Liver (tissue), 9 donors: ENCODE measurements around the gene KIFC3. TPM values are rescaled to one million over a fixed set of nuclear protein-coding genes. Genes with fewer than 3 reads are reported as not detected.
"Not testable (repeated sequence)": the region's sequence is repeated elsewhere in the genome, so short reads cannot be mapped to it uniquely, and the experiment has no call there.

Experiments used
- DNase-seq: peaks from one replicate; pipeline ENCODE4 v3.0.0-alpha.2; 2017; ENCODE audit warnings: low spot score
- H3K27ac ChIP-seq, 2 donors: one replicate each; pipeline ENCODE4 v1.7.0; 2013; ENCODE audit warnings: inconsistent platforms in 2 of 2, low read length in 2 of 2, control low read depth in 1 of 2, low read depth in 1 of 2, mild to moderate bottlenecking in 1 of 2
- H3K27me3 ChIP-seq, 4 donors: one replicate each; pipeline versions ENCODE4 v1.6.1 to v1.7.0; 2013; ENCODE audit warnings: low read length in 3 of 4, inconsistent platforms in 1 of 4, mild to moderate bottlenecking in 1 of 4, moderate library complexity in 1 of 4; ENCODE audit not compliant: control insufficient read depth in 4 of 4, insufficient read depth in 4 of 4
- H3K36me3 ChIP-seq, 4 donors: one replicate each; pipeline versions ENCODE4 v1.6.1 to v1.7.0; 2013; ENCODE audit warnings: low read length in 3 of 4, mild to moderate bottlenecking in 3 of 4, low read depth in 1 of 4, moderate library complexity in 1 of 4; ENCODE audit not compliant: control insufficient read depth in 4 of 4, insufficient read depth in 3 of 4
- H3K4me1 ChIP-seq, 4 donors: one replicate each; pipeline versions ENCODE4 v1.6.1 to v1.7.0; 2013; ENCODE audit warnings: low read length in 3 of 4, mild to moderate bottlenecking in 3 of 4, moderate library complexity in 1 of 4; ENCODE audit not compliant: control insufficient read depth in 4 of 4, insufficient read depth in 4 of 4
- H3K4me3 ChIP-seq, 3 donors: one replicate each; pipeline versions ENCODE4 v1.6.1 to v1.7.0; 2013; ENCODE audit warnings: low read length in 3 of 3, control low read depth in 1 of 3, low read depth in 1 of 3, mild to moderate bottlenecking in 1 of 3
- H3K9ac ChIP-seq, 2 donors: one replicate each; pipeline ENCODE4 v1.7.0; 2013; ENCODE audit warnings: low read length in 2 of 2, mild to moderate bottlenecking in 2 of 2, moderate library complexity in 2 of 2, control low read depth in 1 of 2, low read depth in 1 of 2
- H3K9me3 ChIP-seq, 4 donors: one replicate each; pipeline versions ENCODE4 v1.6.1 to v1.7.0; 2013; ENCODE audit warnings: low read length in 3 of 4; ENCODE audit not compliant: control insufficient read depth in 4 of 4
- CTCF ChIP-seq: fragments of 150-350 bp; IDR thresholded peaks from 2 replicates; pipeline ENCODE4 v1.5.1; 2017; ENCODE audit warnings: improper control_type of control experiment, low read depth, low read length; ENCODE audit not compliant: missing input control
- EGR1 ChIP-seq, 2 donors: IDR thresholded peaks; 2 replicates each; pipeline ENCODE4 v1.6.1; 2016 to 2018; ENCODE audit warnings: antibody characterized with exemption in 2 of 2, low read depth in 2 of 2
- FOXA1 ChIP-seq: IDR thresholded peaks from 2 replicates; pipeline ENCODE4 v1.6.1; 2016; ENCODE audit warnings: antibody characterized with exemption
- FOXA2 ChIP-seq: IDR thresholded peaks from 2 replicates; pipeline ENCODE4 v1.6.1; 2016; ENCODE audit warnings: antibody characterized with exemption
- MAX ChIP-seq: IDR thresholded peaks from 2 replicates; pipeline ENCODE4 v1.6.1; 2016; ENCODE audit warnings: antibody characterized with exemption
- NR2F2 ChIP-seq: IDR thresholded peaks from 2 replicates; pipeline ENCODE4 v1.6.1; 2016; ENCODE audit warnings: antibody characterized with exemption
- SP1 ChIP-seq: IDR thresholded peaks from 2 replicates; pipeline ENCODE4 v1.6.1; 2018; ENCODE audit warnings: antibody characterized with exemption, mild to moderate bottlenecking
- YY1 ChIP-seq: IDR thresholded peaks from 2 replicates; pipeline ENCODE4 v1.6.1; 2016; ENCODE audit warnings: antibody characterized with exemption, mild to moderate bottlenecking
- ZBTB33 ChIP-seq: IDR thresholded peaks from 2 replicates; pipeline ENCODE4 v1.6.1; 2016; ENCODE audit warnings: antibody characterized with exemption
- WGBS: extraction: QIAGEN DNeasy Blood & Tissue Kit; methylation state at CpG from one replicate; pipeline ENCODE4 v1.1.7; 2013; 5-methylcytosine and 5-hydroxymethylcytosine counted together
- polyA plus RNA-seq, 2 donors: library from polyadenylated mRNA; stranded (reverse) in 1 of 2; unstranded in 1 of 2; fragments of 200-250 nt in 1 of 2; fragments of >200 nt in 1 of 2; fragmentation: Nextera tagmentation in 1 of 2; extraction: Ambion mirVana in 1 of 2; gene quantifications; one replicate each; pipeline versions ENCODE4 v1.2.1 to v1.2.3, GENCODE V29; 2013 to 2015
- total RNA-seq, 2 donors: library from RNA; depleted of rRNA; stranded (reverse); fragments of >200 nt; gene quantifications; one replicate each; pipeline ENCODE4 v1.2.3, GENCODE V29; 2014
- donor health status: healthy.
- donor health status: healthy.
- donor health status: healthy.
- donor health status: healthy.
- donor health status: healthy.

Gene KIFC3
- total RNA-seq (100 to 1,000 TPM in 1 of 2 donors, 10 to 100 TPM in 1; 22.2 to 103 TPM), polyA plus RNA-seq (10 to 100 TPM; 16.5 to 32.7 TPM)

GRCh38 chr16:57802341-57803133 is at the start of gene KIFC3:
Gene KIFC3, minus strand, starts transcription at chr16:57802491. Its CDS starts 4,248 bp downstream, at chr16:57798243.
- Histone ChIP-seq H3K27ac (peak within 1 kb of the TSS; percentile 84 to 85), H3K36me3 (no peaks in the 10 kb centered on the region), H3K9ac (peak within 1 kb of the TSS; percentile 10 to 53), H3K9me3 (no peaks in the 10 kb centered on the region), H3K4me1 (peaks cover 26 to 66% (median 56%) of the 10 kb centered on the region in 4 donors), H3K27me3 (no peaks in the 10 kb centered on the region), H3K4me3 (peak within 1 kb of the TSS; percentile 26 to 56 (median 30))
- DNase-seq: peak; percentile 69
- 13% methylated on average over 78 of the region's 78 CpGs for WGBS
- no peak for TF ChIP-seq YY1
- peak; percentile 12 for TF ChIP-seq CTCF

GRCh38 chr16:57848181-57848580 is 45.9 kb upstream of the KIFC3 start:
- H3K4me3 ChIP-seq: no peak overlapping the region
- H3K36me3 ChIP-seq: peaks cover 0 to 3% (median 0%) of the 10 kb centered on the region in 4 donors
- WGBS: 93% methylated on average over 5 of the region's 5 CpGs
- DNase-seq: no peak
- H3K9me3 ChIP-seq: no peaks in the 10 kb centered on the region
- H3K27ac ChIP-seq: no peak overlapping the region
- no peaks in the 10 kb centered on the region for H3K27me3 ChIP-seq
- H3K9ac ChIP-seq: no peak overlapping the region
- TF ChIP-seq MAX: no peak
- TF ChIP-seq ZBTB33: no peak
- TF ChIP-seq FOXA2: no peak
- TF ChIP-seq SP1: no peak
- no peak for TF ChIP-seq CTCF
- no peak for TF ChIP-seq NR2F2
- TF ChIP-seq FOXA1: no peak
- no peak for TF ChIP-seq EGR1 (IDR thresholded peaks at IDR 0.05; ENCODE audit: low read depth in 2 of 2)
- no peaks in the 10 kb centered on the region for H3K4me1 ChIP-seq

- not testable (repeated sequence) for H3K27me3 ChIP-seq, H3K27ac ChIP-seq, H3K9me3 ChIP-seq, H3K9ac ChIP-seq, H3K36me3 ChIP-seq, DNase-seq, H3K4me3 ChIP-seq, H3K4me1 ChIP-seq
- WGBS: 78% methylated on average over 6 of the region's 6 CpGs
These were observed 44.6 kb upstream of the KIFC3 start for GRCh38 chr16:57846931-57847330.
